NOMO-1 treated with DMSO at 0.1 percent for 48 hours (cell line): ENCODE measurements around the gene XRCC5.
A peak's percentile ranks its signal among the peaks of the same experiment; 100 is the strongest.

Experiments
- DNase-seq: peaks from one replicate; lab custom pipeline; 2025; ENCODE audit not compliant: unreplicated experiment; lab: John Stamatoyannopoulos, UW

XRCC5 gene

DNA sequence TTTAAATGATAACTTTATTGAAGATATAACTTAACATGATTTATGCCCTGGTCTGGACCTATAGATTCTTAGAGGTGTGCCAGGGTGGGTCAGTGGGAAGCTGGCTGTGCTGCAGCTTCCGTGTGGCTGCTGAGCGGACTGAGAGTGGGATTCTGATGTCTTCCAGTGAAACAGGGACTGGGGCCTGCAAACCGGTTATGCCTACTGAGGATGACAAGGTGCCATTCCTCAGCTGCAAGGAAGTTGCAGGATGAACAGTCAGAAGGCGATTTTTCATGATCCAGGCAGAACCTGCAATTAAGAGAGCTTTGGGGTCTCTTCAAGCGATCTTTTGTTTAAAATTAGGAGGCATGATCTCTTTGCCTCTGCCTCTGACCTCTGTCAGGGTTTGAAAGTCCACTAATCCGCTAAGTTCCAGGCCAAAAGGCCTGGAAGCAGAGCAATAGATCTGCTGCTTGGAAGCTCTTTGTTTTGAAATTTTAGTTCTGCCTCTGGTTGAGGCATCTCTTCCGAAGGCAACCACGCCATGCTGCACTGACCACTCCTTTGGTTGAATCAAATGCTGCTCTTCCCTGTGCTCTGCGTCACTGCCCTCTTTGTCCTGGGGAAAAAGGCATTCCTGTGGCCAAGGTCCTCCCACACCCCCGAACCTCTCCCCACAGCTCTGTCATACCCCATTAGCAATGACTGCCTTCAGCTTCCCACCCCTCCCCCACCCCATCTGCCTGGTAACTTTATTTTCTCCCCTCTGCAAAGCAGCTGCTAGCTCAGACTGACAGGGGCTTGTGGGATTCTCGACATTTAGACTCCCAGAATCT lies 25.5 kb upstream of the XRCC5 start:
- no peak for DNase-seq

DNA sequence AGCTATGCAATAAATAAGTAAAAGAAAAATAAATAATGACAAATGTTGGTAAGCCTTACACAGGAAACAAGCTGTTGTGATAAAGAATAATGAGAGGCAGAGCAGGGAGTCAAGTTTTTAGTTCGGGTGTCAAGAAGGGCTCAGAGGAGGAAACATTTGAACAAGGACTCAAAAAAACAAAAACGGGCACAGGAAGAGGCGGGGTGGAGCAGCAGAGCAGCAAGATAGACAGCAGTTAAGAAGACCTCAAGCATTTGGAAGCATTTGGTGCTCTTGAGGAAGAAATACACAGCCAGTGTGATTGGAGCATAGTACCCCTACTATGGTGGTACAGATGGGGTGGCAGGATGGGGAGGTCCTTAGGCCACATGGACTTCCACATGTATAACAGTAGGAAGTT lies 24.6 kb upstream of the XRCC5 start:
- no peak for DNase-seq

DNA sequence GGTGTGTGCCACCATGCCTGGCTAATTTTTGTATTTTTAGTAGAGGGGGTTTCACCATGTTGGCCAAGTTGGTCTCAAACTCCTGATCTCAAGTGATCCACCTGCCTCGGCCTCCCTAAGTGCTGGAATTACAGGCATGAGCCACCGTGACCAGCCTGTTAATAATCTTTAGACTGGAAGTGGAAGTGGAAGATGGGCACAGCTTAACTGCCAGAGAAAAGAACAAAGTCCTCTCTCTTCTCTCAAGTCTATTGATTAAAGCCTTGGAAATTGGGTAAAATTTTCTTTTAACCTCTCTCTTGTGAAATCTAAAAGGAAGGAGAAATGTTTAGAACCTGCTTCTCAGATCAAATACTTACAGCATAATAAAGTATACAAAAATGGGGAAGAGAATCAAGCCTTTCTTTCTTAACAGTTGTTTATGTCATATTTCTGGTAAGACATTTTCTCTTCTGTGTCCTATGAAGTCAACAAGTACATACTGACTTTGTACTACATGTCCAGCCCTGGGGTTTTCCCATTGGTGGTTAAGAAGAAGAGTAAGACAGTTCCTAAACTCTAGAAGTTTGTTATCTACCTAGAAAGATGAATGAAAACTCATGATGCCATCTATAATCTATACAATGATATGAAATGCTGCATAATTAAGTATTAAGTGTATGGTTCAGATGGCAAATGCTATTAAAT lies 22.8 kb upstream of the XRCC5 start:
- peak; percentile 4 for DNase-seq

DNA sequence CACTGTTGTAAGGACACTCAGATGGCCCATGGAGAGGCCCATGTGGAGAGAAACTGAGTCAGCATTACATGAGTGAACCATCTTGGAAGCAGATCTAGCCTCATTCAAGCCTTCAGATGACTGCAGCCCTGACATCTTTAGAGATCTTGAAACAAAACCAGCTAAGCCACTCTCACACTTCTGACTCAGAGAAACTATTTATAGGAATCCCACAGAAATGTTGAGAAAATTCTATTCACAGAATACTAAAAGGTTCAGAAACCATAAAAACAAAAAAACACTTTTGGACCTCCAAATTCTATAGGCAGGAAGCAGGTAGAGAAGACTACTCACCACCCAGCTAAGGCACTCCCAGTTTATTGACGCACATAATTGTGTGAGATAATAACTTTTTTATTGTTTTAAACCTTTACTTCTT lies 18.8 kb upstream of the XRCC5 start:
- DNase-seq: no peak

DNA sequence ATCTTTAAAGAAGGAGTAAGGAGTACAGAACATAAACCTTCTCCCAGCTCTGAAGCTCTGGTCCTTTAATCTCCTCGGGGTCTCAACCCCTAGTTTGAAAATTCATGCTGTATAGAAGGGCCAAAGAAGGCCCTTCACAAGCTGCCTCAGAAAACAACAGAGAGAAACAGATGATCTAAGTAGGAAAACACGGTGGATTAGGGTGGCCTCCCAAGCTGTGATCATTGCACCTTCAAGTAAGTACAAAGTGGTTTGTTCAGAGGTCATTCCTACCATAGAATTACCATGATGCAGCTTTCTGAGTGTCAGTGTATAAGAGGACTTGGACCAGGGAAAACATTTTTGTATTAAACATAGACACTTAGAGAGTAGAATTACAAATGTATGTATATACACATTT lies 16.5 kb upstream of the XRCC5 start:
- no peak for DNase-seq

DNA sequence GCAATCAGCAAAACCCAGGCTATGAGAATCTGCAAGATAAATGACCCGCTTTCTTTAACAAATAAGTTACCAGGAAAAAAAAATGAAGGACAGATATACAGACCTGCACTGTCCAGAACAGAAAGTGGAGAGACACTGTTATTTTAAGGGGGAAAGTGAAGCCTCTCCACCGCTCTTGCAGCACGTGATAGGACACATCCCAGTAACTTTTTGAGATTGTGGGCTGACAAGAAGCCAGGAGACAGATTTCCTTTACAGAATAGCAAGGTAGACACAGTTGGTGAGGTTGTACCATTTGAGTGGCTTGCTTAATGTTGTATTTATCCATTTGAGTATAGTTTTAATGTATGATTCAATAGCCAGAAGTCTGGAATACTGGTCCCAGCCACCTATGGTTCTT lies 14.4 kb upstream of the XRCC5 start:
- DNase-seq: no peak

DNA sequence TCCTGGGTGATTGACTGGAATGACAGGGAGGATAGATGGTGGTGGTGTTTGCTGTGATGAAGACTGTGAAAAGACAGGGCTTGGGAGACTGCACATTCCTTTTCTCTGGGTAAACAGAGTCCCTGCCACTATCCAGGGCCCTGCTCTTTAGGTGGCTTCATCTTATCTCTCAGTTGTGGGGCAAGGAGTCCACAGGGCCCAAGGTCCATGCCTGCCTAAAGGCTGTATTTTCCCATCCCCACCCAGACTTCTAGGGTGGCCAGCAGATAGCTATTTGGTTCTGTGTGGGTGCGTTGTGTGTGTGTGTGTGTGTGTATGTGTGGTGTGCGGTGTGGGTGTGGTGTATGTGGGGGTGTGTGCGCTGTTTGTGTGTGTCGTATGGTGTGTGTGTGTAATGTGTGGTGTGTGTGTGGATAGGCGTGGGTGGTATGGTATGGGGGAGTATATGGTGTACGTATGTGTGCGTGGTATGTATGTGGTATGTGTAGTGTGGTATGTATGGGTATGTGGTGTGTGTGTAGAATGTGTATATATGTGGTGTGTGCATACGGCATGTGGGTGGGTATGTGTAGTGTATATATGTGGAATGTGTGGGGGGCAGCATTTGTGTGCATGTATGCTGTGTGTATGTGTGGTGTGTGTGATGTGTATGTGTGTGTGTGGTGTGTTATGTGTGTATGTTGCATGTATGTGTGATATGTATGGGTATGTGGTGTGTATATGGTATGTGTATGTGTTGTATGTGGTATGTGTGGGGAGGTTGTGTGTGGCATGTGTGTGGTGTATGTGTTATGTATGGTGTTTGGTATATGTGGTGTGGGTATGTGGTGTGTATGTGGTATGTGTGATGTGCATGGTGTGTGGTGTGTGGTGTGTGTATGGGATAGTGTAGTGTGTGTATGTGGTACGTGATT lies 10.5 kb upstream of the XRCC5 start:
- DNase-seq: no peak

DNA sequence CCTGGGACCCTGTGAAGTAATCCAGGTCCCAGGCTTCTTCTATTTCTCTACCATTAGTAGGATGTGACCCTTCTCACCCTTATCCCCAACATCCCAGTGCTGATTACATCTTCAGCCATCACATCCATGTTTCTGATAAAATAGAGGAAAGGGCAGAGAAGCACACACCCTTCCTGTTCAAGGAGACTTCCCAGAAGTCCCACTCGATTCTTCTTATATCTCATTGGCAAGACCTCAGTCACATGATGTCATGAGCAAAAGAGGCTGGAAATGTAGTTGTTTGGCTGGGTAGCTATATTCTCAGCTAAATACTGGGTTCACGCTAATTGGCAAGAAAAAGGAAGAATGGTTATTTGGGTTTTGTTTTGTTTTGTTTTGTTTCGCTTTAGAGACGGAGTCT lies 8.0 kb upstream of the XRCC5 start:
- DNase-seq: no peak

DNA sequence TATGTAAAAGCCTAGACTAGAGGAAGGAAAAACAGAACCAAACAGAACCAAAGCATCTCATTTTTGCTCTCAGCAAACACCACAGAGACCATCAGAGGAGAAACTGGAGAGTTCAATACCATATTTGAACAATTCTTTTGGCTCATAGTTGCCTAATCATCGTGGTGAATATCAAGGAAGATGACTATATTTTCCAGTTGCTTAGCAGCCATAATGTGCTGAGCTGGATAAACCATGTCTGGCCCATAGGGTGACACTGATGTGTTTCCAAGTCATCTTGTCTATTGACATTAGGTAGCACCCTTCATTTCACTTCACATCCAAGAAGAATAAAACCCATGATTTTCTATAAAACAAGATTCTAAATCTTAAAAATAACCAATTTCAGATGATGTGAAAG lies 5.9 kb upstream of the XRCC5 start:
- DNase-seq: no peak

DNA sequence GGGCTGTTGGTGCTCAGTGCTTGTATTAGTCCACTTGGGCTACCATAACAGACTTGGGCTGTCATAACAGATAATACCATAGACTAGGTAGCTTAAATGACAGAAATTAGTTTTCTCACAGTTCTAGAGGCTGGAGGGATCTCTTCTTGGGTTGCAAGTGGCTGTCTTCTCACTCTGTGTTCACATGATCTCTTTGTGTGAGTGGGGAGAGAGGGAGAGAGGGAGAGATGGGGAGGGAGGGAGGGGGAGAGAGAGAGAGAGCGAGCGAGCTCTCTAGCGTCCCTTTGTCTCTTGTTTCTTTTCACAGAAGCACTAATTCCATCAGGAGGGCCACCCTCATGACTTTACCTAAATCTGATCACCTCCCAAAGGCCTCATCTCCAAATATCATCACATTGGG lies 4.5 kb upstream of the XRCC5 start:
- no peak for DNase-seq

DNA sequence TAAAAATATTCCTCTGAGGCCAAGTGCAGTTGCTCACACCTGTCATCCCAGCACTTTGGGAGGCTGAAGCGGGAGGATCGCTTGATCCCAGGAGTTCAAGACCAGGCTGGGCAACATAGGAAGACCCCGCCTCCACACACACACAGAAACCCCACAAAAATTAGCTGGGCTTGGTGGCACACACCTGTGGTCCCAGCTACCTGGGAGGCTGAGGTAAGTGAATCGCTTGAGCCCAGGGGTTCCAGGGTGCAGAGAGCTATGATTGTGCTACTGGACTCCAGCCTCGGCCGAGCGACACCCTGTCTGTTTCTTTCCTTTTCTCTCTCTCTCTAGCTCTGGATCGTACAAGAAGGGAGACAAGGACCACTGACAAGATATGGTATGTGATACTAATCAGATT lies 1.8 kb upstream of the XRCC5 start:
- DNase-seq: no peak

DNA sequence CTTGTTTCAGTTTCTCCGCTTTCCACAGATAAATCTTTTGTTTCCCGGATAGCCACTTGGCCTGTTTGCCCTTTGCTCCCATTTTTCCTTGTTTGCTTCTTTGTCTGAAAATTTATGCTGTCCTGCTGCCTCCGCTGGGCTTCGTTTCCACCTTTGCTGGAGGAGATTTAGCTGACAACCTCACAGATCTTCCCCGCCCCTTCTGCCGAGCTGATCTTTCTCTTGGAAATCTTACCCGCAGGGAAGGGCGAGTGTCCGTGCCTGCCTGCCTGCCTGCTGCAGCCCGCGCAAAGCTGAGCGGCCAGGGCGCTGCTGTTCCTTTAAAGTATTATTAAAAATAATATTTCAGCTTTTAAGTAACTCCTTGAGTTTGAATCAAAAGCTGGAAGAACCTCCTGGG lies 1.4 kb upstream of the XRCC5 start:
- DNase-seq: no peak

DNA sequence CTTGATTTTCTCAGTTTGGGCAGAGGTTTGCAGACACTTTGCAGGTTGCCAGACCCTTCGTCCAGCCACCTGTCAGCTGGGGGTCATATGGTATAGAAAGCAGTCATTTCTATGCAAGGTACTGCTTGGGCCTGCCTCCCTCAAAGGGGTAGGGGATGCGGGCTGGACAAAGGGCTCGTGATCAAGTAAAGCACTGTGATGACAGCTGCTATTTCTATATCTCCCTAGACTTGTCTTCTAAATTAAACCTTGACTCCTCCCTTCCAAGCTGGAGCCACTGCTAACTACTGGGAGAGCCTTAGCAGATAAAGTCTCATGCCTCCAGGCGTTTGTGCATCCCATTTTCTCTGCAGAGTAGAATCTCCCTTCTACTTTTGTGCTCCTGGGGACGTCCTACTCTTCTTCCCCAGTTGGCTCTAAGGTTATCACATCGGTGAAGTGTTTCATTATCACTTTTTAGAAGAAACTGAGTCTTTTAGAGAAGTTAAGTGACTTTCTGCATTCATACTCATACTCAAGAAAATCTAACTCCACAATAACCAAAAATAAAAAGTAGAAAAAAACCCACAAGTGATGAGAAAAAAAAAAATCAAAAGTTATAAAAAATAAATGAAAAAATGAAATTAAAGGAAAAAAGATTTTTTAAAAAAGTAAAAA lies 710 bp upstream of the XRCC5 start:
- DNase-seq: no peak

DNA sequence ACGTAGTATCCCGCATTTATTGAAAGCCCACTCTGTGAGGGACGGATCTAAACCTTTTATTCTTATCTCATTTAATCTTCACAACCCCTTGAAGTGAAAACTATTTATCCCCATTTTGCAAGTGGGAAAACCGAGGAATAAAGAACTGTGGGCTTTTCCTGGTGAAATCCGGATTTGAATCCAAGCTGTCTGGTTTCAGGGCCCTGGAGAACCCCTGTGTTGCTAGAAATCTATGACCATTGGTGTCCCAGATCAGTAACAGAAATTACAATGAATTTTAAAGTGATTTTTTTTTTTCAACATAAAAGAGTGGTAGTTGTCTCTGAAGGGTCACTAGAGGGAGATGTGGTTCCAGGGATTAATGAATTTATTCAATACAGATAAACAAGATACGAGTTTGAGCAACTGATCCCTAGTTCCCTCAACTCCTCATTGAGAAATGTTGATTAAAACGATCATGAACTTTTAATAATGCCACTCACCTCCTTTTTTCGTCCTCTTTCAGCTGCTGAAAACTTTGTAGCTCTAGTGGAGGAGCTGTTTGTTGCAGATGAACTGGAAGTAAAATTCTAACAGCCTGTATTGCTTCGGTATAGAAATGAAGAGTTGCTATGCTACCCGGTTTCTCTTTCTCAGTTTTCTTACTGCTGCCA lies 940 bp downstream of the XRCC5 start:
- peak; percentile 78 for DNase-seq

DNA sequence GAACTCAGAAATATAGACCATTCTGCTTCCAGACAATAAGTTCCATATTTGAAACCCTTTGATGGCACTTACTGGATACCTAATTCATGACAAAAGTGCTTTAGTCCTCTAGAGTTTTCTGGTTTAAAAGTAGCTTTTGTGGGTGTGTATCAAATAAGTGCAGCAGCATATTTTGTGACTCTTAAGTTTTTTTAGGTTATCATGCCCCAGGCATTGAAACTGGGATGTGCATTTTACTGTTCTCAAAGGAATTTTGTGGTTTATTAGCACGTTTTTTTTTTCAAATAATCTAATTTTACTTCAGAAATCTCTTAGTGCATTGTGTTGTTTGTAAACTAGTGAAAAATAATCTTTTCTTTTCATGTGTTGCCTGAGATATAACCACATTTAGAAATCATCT lies 1.5 kb downstream of the XRCC5 start:
- no peak for DNase-seq

DNA sequence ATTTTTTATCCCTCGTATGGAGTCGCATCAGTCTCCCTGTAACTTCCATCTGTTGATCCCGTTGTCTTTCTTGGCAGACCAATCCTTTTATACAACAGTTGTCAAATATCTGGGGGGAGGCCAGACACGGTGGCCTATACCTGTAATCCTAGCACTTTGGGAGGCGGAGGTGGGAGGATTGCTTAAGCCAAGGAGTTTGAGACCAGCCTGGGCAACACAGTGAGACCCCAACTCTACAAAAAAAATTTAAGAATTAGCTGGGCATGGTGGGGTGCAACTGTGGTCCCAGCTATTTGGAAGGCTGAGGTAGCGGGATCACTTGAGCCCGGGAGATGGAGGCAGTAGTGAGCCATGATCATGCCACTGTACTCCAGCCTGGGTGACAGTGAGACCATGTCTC lies 2.0 kb downstream of the XRCC5 start:
- DNase-seq: no peak

DNA sequence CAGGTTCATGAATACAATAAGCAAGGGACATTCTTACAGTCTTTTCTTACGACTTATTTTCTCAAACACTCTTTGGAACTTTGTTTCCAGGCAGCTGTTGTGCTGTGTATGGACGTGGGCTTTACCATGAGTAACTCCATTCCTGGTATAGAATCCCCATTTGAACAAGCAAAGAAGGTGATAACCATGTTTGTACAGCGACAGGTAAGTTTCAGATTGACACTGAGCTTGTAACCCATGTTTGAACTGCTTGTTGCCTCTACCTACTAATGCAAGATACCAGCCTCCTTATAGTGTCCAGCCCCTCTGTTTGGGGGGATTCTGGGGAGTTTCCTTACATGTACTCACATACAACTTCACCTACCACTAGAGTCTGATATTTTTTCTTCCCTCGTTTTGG lies 3.8 kb downstream of the XRCC5 start:
- no peak for DNase-seq

DNA sequence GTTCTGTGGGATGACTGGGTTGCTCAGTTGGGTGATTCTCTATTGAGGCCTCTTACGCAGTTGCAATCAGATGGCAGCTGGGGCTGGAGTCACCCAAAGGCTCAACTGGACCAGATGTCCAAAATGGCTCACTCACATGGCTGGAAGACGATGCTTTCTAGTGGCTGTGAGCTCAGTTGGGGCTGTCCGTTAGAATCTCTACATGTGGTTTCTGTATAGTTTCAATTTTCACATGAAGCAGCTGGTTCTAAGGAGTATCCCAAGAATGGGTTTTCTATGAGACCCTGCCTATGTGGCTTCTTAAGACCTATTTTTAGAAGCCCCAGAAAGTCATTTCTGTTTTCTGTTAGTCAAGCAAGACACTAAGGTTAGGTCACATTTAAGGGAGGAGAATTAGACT lies 4.4 kb downstream of the XRCC5 start:
- DNase-seq: no peak

DNA sequence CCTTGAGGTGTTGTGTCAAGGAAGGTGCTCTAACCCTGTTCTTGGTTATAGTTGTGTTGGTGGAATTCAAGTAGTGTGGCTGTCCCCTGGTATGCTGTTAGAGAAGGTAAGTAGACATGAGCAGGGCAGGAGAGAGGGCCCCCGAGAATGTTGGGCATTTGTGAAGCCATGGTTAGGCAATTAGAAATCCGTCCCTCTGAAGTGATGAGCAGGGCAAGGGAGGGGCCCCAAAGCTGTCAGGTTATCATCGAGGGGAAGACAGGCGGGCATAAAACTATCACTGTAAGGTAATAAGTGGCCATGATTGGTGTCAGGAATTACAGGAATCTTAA lies 5.2 kb downstream of the XRCC5 start:
- no peak for DNase-seq

DNA sequence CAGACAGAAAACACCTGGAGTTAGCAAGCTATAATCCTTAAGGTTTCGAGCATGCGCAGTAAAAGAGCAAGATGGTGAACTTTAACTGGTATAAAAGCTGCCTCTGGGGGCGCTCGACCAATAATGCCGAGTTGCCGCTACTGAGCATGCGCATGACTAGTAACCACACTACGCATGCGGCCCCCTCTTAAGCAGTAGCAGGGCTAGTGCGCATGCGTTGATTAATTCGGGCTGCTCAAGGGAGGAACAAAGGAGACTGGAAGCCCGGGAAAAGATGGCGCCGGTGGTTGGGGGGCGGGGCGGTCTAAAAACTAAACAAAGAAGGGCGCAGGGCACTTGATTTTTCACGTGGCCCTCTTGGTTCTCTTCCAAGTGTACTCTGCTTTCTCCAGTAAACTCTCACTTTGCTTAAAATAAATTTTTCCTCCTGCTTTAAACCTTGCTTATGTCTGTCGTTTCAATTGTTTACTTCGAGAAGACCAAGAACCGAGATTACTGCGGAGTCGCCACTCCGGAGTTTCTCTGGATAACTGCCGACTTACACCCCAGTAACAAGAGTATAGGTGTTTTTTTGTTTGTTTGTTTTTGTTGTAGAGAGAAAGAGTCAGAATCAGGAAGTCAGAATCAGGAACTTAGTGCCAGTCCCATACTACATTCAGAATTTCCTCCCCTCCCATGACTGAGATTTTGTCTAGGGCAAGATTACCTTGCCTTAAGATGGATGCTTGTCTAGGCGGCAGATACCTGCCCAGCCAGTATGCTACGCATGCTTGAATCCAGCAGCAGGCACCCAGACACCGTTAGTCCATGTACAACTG lies 5.8 kb downstream of the XRCC5 start:
- DNase-seq: peak; percentile 98
